SJSA1 (cell line): Measurements from ENCODE around the gene CDK7. TPM values are rescaled to one million over a fixed set of nuclear protein-coding genes. Genes with fewer than 3 reads are reported as not detected.
A peak's percentile ranks its signal among the peaks of the same experiment; 100 is the strongest.
"Not testable (repeated sequence)": the region's sequence is repeated elsewhere in the genome, so short reads cannot be mapped to it uniquely, and the experiment has no call there.

Experiments used
- DNase-seq, 2 experiments: peaks; one replicate each; pipeline ENCODE4 v3.0.0-alpha.2; 2015 to 2020; ENCODE audit warnings: low spot score in 2 of 2, low read depth in 1 of 2
- H3K27ac ChIP-seq: fragments of 250-450 bp; sonication (Bioruptor Pico); 2 replicates; pipeline ENCODE4 v1.5.1; 2020; ENCODE audit warnings: mild to moderate bottlenecking, moderate library complexity
- H3K27me3 ChIP-seq: fragments of 250-450 bp; sonication (Bioruptor Pico); replicated peaks from 2 replicates; pipeline ENCODE4 v1.5.1; 2020; ENCODE audit warnings: mild to moderate bottlenecking, moderate library complexity
- H3K36me3 ChIP-seq: fragments of 250-450 bp; sonication (Bioruptor Pico); 2 replicates; pipeline ENCODE4 v1.5.1; 2020; ENCODE audit warnings: mild to moderate bottlenecking
- H3K4me1 ChIP-seq: fragments of 250-450 bp; sonication (Bioruptor Pico); replicated peaks from 2 replicates; pipeline ENCODE4 v1.6.1; 2021; ENCODE audit warnings: mild to moderate bottlenecking
- H3K4me3 ChIP-seq: fragments of 250-450 bp; sonication (Bioruptor Pico); 2 replicates; pipeline ENCODE4 v1.5.1; 2020; ENCODE audit warnings: mild to moderate bottlenecking
- H3K9me3 ChIP-seq: fragments of 250-450 bp; sonication (Bioruptor Pico); replicated peaks from 2 replicates; pipeline ENCODE4 v1.5.1; 2020; ENCODE audit warnings: mild to moderate bottlenecking
- total RNA-seq: library from RNA; depleted of rRNA; stranded (reverse); fragments of >200 nt; shearing (Covaris generic); gene quantifications from 2 replicates; pipeline ENCODE4 v1.2.3, GENCODE V29; 2014

CDK7 gene
- total RNA-seq, 1 experiment from 2014 or later, result 50.0 TPM

- Histone ChIP-seq H3K36me3 (peaks cover 40% of the 10 kb centered on the region), H3K27me3 (no peaks in the 10 kb centered on the region), H3K9me3 (no peaks in the 10 kb centered on the region), H3K4me1 (no peaks in the 10 kb centered on the region), H3K27ac (no peak overlapping the region), H3K4me3 (no peak overlapping the region)
- DNase-seq, result no peak
These were observed 17.8 kb downstream of the CDK7 start for GRCh38 chr5:69252437-69252836.

- not testable (repeated sequence) for H3K4me1 ChIP-seq, H3K4me3 ChIP-seq, H3K27me3 ChIP-seq, H3K9me3 ChIP-seq, DNase-seq, H3K27ac ChIP-seq
- peaks cover 64% of the 10 kb centered on the region for H3K36me3 ChIP-seq
These were observed 21.3 kb downstream of the CDK7 start for GRCh38 chr5:69255940-69256339.

GRCh38 chr5:69257577-69257976, 22.9 kb downstream of the CDK7 start:
- Histone ChIP-seq H3K27me3 (no peaks in the 10 kb centered on the region), H3K9me3 (no peaks in the 10 kb centered on the region), H3K4me3 (no peak overlapping the region), H3K4me1 (no peaks in the 10 kb centered on the region), H3K27ac (no peak overlapping the region), H3K36me3 (peaks cover 80% of the 10 kb centered on the region)
- no peak for DNase-seq

GRCh38 chr5:69261034-69261433, 26.3 kb downstream of the CDK7 start:
- Histone ChIP-seq H3K4me1 (no peaks in the 10 kb centered on the region), H3K27me3 (no peaks in the 10 kb centered on the region), H3K9me3 (no peaks in the 10 kb centered on the region), H3K36me3 (peaks cover 88% of the 10 kb centered on the region), H3K4me3 (no peak overlapping the region), H3K27ac (0 out of 2 replicates have a peak overlapping the region, but pooled peaks have one; percentile 4)
- peak in 1 of 2 experiments; percentile 14 for DNase-seq

GRCh38 chr5:69265931-69266330, 31.2 kb downstream of the CDK7 start:
- Histone ChIP-seq H3K4me3 (no peak overlapping the region), H3K27me3 (no peaks in the 10 kb centered on the region), H3K36me3 (peaks cover 77% of the 10 kb centered on the region), H3K4me1 (no peaks in the 10 kb centered on the region), H3K9me3 (no peaks in the 10 kb centered on the region), H3K27ac (no peak overlapping the region)
- no peak for DNase-seq

- H3K36me3 ChIP-seq, result peaks cover 68% of the 10 kb centered on the region
These were observed 34.2 kb downstream of the CDK7 start for GRCh38 chr5:69268899-69269298.

GRCh38 chr5:69270840-69271239, 36.2 kb downstream of the CDK7 start:
- H3K4me1 ChIP-seq, result peaks cover 3% of the 10 kb centered on the region; the same call in 1 of the 2 replicates
- no peaks in the 10 kb centered on the region for H3K9me3 ChIP-seq
- no peak for DNase-seq
- H3K36me3 ChIP-seq, result peaks cover 68% of the 10 kb centered on the region
- no peaks in the 10 kb centered on the region for H3K27me3 ChIP-seq
- no peak overlapping the region for H3K4me3 ChIP-seq
- no peak overlapping the region for H3K27ac ChIP-seq

More at GRCh38 chr5:69268899-69269298, 34.2 kb downstream of the CDK7 start:
- Histone ChIP-seq H3K27ac (no peak overlapping the region), H3K9me3 (no peaks in the 10 kb centered on the region), H3K4me3 (no peak overlapping the region), H3K27me3 (no peaks in the 10 kb centered on the region), H3K4me1 (0 out of 2 replicates have a peak, but pooled peaks cover 3% of the 10 kb centered on the region)
- DNase-seq, result no peak

GRCh38 chr5:69271376-69271775, 36.7 kb downstream of the CDK7 start:
- Histone ChIP-seq H3K36me3 (peaks cover 68% of the 10 kb centered on the region), H3K27me3 (no peaks in the 10 kb centered on the region), H3K27ac (no peak overlapping the region), H3K9me3 (no peaks in the 10 kb centered on the region), H3K4me3 (no peak overlapping the region), H3K4me1 (peaks cover 8% of the 10 kb centered on the region)
- peak; percentile 50 to 64 for DNase-seq

- Histone ChIP-seq H3K27me3 (no peaks in the 10 kb centered on the region), H3K4me1 (peaks cover 19% of the 10 kb centered on the region), H3K36me3 (peaks cover 74% of the 10 kb centered on the region), H3K4me3 (no peak overlapping the region), H3K9me3 (no peaks in the 10 kb centered on the region), H3K27ac (no peak overlapping the region)
- no peak for DNase-seq
These were observed 40.9 kb downstream of the CDK7 start for GRCh38 chr5:69275563-69275962.

- H3K4me1 ChIP-seq, result peaks cover 17% of the 10 kb centered on the region
- H3K27ac ChIP-seq, result peak overlapping the region; percentile 62
- no peak overlapping the region for H3K4me3 ChIP-seq
- peak in 1 of 2 experiments; percentile 59 for DNase-seq
- H3K9me3 ChIP-seq, result no peaks in the 10 kb centered on the region
- H3K36me3 ChIP-seq, result peaks cover 78% of the 10 kb centered on the region
- no peaks in the 10 kb centered on the region for H3K27me3 ChIP-seq
These were observed 41.9 kb downstream of the CDK7 start for GRCh38 chr5:69276422-69277174.

- no peak overlapping the region for H3K27ac ChIP-seq
- no peaks in the 10 kb centered on the region for H3K9me3 ChIP-seq
- H3K4me3 ChIP-seq, result no peak overlapping the region
- DNase-seq, result no peak
- H3K27me3 ChIP-seq, result no peaks in the 10 kb centered on the region
- H3K36me3 ChIP-seq, result peaks cover 58% of the 10 kb centered on the region
- H3K4me1 ChIP-seq, result peaks cover 16% of the 10 kb centered on the region
These were observed 44.8 kb downstream of the CDK7 start for GRCh38 chr5:69279517-69279916.

GRCh38 chr5:69281114-69281513, 46.4 kb downstream of the CDK7 start:
- Histone ChIP-seq H3K27ac (no peak overlapping the region), H3K4me3 (no peak overlapping the region), H3K27me3 (no peaks in the 10 kb centered on the region), H3K4me1 (peaks cover 13% of the 10 kb centered on the region), H3K36me3 (peaks cover 48% of the 10 kb centered on the region), H3K9me3 (no peaks in the 10 kb centered on the region)
- no peak for DNase-seq

- Histone ChIP-seq H3K4me1 (no peaks in the 10 kb centered on the region), H3K9me3 (no peaks in the 10 kb centered on the region), H3K36me3 (peaks cover 24% of the 10 kb centered on the region), H3K4me3 (no peak overlapping the region), H3K27ac (no peak overlapping the region), H3K27me3 (no peaks in the 10 kb centered on the region)
- no peak for DNase-seq
These were observed 49.5 kb downstream of the CDK7 start for GRCh38 chr5:69284203-69284602.

- Histone ChIP-seq H3K27me3 (no peaks in the 10 kb centered on the region), H3K4me1 (no peaks in the 10 kb centered on the region), H3K4me3 (no peak overlapping the region), H3K9me3 (no peaks in the 10 kb centered on the region), H3K27ac (no peak overlapping the region), H3K36me3 (peaks cover 11% of the 10 kb centered on the region)
- no peak for DNase-seq
These were observed 50.9 kb downstream of the CDK7 start for GRCh38 chr5:69285448-69286116.
